Activated CD4-positive, alpha-beta memory T cell treated with anti-CD3 and anti-CD28 coated beads for 36 hours (primary cell): Measurements from ENCODE around the gene DIPK1C. TPM values are rescaled to one million over a fixed set of nuclear protein-coding genes. Genes with fewer than 3 reads are reported as not detected.

Experiments
- CTCF ChIA-PET: fragments of 350-600 bp; sonication (Branson Sonifier 250); formaldehyde crosslinking; loops from one replicate; lab custom pipeline; 2021; ENCODE audit warnings: antibody characterized with exemption, inconsistent platforms; lab: Charles Lee
- POLR2A ChIA-PET: fragments of 350-600 bp; sonication (Branson Sonifier 250); formaldehyde crosslinking; loops from one replicate; lab custom pipeline; 2021; ENCODE audit warnings: antibody characterized with exemption; lab: Charles Lee
- DNase-seq: peaks from one replicate; pipeline ENCODE4 v3.0.0-alpha.2; 2020
- H3K27ac Mint-ChIP-seq: one replicate; pipeline ENCODE4 v1.8.0; 2021; ENCODE audit warnings: mixed read lengths
- H3K27me3 Mint-ChIP-seq: one replicate; pipeline ENCODE4 v1.8.0; 2021; ENCODE audit warnings: mixed read lengths
- H3K36me3 Mint-ChIP-seq: one replicate; pipeline ENCODE4 v1.8.0; 2021; ENCODE audit warnings: mixed read lengths
- H3K4me1 Mint-ChIP-seq: one replicate; pipeline ENCODE4 v1.8.0; 2021; ENCODE audit warnings: low read depth, mixed read lengths
- H3K4me3 Mint-ChIP-seq: one replicate; pipeline ENCODE4 v1.8.0; 2021; ENCODE audit warnings: mild to moderate bottlenecking, mixed read lengths
- H3K9me3 Mint-ChIP-seq: one replicate; pipeline ENCODE4 v1.8.0; 2021; ENCODE audit warnings: mixed read lengths
- intact Hi-C: fragments of 100-400 bp; cut with micrococcal nuclease; formaldehyde crosslinking; loops from one replicate; pipeline ENCODE4 v1.15.1; 2023
- total RNA-seq, 2 experiments: library from RNA; stranded (reverse); gene quantifications; one replicate each; pipeline ENCODE4 v1.2.3, GENCODE V29; 2021

DIPK1C gene
- total RNA-seq, 2 experiments from 2014 or later, result not detected

DNA sequence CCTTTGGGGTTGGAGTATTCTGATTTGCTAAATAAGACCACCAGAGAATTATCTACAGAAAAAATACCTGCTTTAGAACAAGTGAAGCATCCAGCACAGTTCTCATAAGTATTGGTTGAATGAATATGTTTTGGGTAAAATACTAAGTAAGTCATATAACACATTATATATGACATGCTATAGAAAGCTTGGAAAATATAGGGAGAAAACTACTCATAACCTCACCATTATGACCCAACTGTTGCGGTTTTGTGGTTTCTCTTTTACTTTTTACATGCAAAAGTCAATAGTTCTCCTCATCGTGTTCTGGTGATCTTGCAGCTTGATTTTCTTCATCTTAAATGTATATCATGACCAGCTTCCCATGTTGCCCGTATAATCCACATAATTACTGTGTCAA lies 66.2 kb downstream of the DIPK1C start:
- H3K27me3 Mint-ChIP-seq, result peaks cover 10% of the 10 kb centered on the region
- CTCF ChIA-PET, result interaction anchor here (1.0 kb wide), 1 partner anchor 37 kb away, joined by 3 read pairs; no protein-coding TSS in a partner anchor

DNA sequence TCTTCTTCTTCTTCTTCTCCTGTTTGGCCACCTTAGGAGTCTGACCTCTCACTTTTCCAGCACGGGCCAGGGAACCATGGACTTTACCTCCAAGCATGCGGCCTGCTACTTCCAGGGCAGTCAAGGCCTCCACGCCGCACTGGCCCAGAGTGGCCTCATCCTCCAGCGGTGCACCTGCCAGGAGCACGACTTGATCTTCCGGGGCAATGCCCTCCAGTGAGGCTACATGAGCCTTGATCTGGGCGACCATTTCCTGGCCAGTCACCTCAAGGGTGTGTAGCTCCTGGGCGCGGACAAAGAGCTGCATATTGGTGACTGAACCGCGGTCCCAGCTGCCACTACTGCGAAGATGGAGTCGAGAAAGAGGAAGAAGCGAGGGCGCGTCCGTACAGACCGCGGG lies 67.1 kb downstream of the DIPK1C start:
- H3K9me3 Mint-ChIP-seq, result no peaks in the 10 kb centered on the region
- H3K27ac Mint-ChIP-seq, result no peak overlapping the region
- ChIA-PET CTCF (no interaction called here), POLR2A (no interaction called here)
- DNase-seq, result no peak
- intact Hi-C loops, result loop anchor here (2.0 kb wide), 1 partner anchor 17 kb away; no protein-coding TSS in a partner anchor
- H3K27me3 Mint-ChIP-seq, result peaks cover 10% of the 10 kb centered on the region
- H3K4me1 Mint-ChIP-seq, result peaks cover 13% of the 10 kb centered on the region
- no peak overlapping the region for H3K4me3 Mint-ChIP-seq
- H3K36me3 Mint-ChIP-seq, result no peaks in the 10 kb centered on the region

More for the DNA sequence above, 66.2 kb downstream of the DIPK1C start:
- intact Hi-C loops, result loop anchor here (2.0 kb wide), 1 partner anchor 18 kb away; no protein-coding TSS in a partner anchor
- no peak for DNase-seq
- H3K4me3 Mint-ChIP-seq, result no peak overlapping the region
- no peaks in the 10 kb centered on the region for H3K9me3 Mint-ChIP-seq
- no peak overlapping the region for H3K27ac Mint-ChIP-seq
- H3K36me3 Mint-ChIP-seq, result no peaks in the 10 kb centered on the region
- POLR2A ChIA-PET, result interaction anchor here (0.7 kb wide), 1 partner anchor 58 kb away, joined by 3 read pairs; no protein-coding TSS in a partner anchor
- H3K4me1 Mint-ChIP-seq, result peaks cover 13% of the 10 kb centered on the region

DNA sequence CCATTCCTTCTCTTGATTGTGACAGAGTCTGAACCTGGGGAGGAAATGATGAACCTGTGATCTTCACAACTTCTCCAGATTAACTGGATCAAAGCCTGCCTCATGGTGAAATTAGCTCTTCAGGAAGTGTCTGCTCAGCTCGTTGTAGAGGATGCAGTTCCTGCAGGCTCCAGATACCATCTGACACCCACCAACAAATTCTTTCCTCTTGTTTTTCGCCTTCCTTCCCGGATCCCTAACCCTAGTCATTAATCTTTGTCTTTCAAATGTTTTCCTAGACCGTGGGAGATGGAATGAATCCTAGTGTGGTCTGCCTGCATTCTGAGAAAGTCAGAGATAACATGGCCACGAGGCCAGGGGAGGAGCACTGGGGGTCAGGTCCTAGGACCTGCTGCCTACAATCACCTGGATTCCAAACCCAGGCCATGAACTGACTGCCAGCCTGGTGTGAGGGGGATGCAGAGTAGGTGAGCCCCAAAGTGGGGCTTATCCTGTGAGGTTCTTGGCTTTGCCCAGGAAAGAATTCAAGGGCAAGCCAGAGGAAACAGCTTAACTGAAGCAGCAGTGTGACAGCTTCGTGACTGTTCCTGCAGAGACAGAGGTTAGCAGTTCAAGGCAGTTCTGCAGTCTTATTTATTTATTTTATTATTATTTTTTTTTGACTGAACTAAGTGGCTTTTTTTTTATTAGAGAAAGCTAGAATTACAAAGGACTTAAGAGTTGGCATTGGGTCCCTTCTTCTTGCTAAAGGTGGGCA lies 67.8 kb downstream of the DIPK1C start:
- Mint-ChIP-seq H3K27ac (no peak overlapping the region), H3K9me3 (no peaks in the 10 kb centered on the region), H3K4me1 (peaks cover 13% of the 10 kb centered on the region), H3K27me3 (peaks cover 6% of the 10 kb centered on the region), H3K36me3 (no peaks in the 10 kb centered on the region), H3K4me3 (no peak overlapping the region)
- intact Hi-C loops, result no loop called here
- ChIA-PET POLR2A (no interaction called here), CTCF (no interaction called here)
- DNase-seq, result no peak

DNA sequence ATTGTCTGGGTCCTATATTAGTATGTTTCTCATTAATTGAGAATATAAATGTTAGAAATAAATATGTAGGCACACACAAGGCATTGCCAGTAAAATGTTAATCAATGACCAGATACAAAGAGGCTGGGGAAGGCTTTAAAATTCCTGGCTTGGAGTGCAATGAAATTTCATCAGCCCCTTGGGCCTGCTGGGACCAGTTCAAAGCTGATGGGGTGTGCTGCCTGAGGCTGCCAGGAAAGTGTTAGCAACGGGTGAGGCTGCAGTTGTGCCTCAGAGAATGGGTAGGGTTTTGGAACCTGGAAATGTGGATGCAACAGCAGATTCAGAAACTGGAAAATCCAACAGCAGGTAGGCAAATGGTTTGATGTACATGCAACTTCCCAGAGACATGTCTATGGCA lies 68.9 kb downstream of the DIPK1C start:
- CTCF ChIA-PET, result no interaction called here
- no peak overlapping the region for H3K27ac Mint-ChIP-seq
- POLR2A ChIA-PET, result no interaction called here
- intact Hi-C loops, result no loop called here
- H3K36me3 Mint-ChIP-seq, result no peaks in the 10 kb centered on the region
- peaks cover 13% of the 10 kb centered on the region for H3K4me1 Mint-ChIP-seq
- DNase-seq, result no peak
- H3K4me3 Mint-ChIP-seq, result no peak overlapping the region
- no peaks in the 10 kb centered on the region for H3K9me3 Mint-ChIP-seq
- peaks cover 1% of the 10 kb centered on the region for H3K27me3 Mint-ChIP-seq

DNA sequence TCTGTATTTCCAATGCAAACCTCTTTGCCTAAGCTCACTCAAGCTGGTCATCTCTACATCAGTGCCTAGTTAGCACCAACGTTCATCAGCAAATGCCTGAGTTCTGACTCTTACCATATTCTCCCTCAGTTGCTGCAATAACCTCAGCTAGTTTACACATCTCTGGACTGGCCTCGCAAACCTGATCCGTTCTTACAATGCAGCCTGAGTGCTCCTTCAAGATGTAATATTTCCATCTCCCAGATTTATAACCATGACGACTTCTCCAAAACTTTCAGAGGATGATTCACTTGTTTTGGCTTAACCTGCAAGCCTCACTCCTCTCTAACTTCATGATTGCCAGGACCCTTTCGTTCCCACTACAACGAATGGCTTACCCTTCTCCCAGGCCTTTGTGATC lies 69.7 kb downstream of the DIPK1C start:
- no peaks in the 10 kb centered on the region for H3K9me3 Mint-ChIP-seq
- no peak overlapping the region for H3K4me3 Mint-ChIP-seq
- no peaks in the 10 kb centered on the region for H3K36me3 Mint-ChIP-seq
- ChIA-PET CTCF (interaction anchor here (0.6 kb wide), 1 partner anchor 11 kb away, joined by 4 read pairs; no protein-coding TSS in a partner anchor), POLR2A (no interaction called here)
- no peak overlapping the region for H3K27ac Mint-ChIP-seq
- intact Hi-C loops, result no loop called here
- peaks cover 1% of the 10 kb centered on the region for H3K27me3 Mint-ChIP-seq
- H3K4me1 Mint-ChIP-seq, result peaks cover 13% of the 10 kb centered on the region
- no peak for DNase-seq

Other genes with a start within 250 kb of the DIPK1C start
- 10 to 100 TPM; 64.4 to 65.2 TPM for gene CYB5A, start 165.3 kb downstream of the DIPK1C start, total RNA-seq
- not detected for gene C18orf63, start 141.5 kb downstream of the DIPK1C start, total RNA-seq
- gene CNDP2, start 39.1 kb upstream of the DIPK1C start, total RNA-seq, result 100 to 1,000 TPM; 144 to 147 TPM
- not detected for gene CNDP1, start 77.2 kb upstream of the DIPK1C start, total RNA-seq
- gene ZNF407, start 140.6 kb upstream of the DIPK1C start, total RNA-seq, result 10 to 100 TPM; 10.0 to 10.5 TPM